ENCODE measurements around the gene CABLES1.

GRCh38 chr18:23207994-23208393 lies 72.7 kb downstream of the CABLES1 start:
- no peak for TF ChIP-seq CTCF (IDR thresholded peaks at IDR 0.05)
- no peak for TF ChIP-seq POLR2A (IDR thresholded peaks at IDR 0.05)

All from vagina (tissue), 2 donors.